ENCODE results near the gene CASP7. TPM values are rescaled to one million over a fixed set of nuclear protein-coding genes. Genes with fewer than 3 reads are reported as not detected.
"Not testable (repeated sequence)": the region's sequence is repeated elsewhere in the genome, so short reads cannot be mapped to it uniquely, and the experiment has no call there.

CASP7 gene
- total RNA-seq, 1 donor from 2014 or later: 18.4 TPM

GRCh38 chr10:113764582-113764981 is 84.9 kb downstream of the CASP7 start:
- H3K36me3 ChIP-seq (ENCODE audit: control insufficient read depth, insufficient read depth, low read length): no peaks in the 10 kb centered on the region
- peaks cover under 1% of the 10 kb centered on the region for H3K27me3 ChIP-seq (ENCODE audit: control insufficient read depth, insufficient read depth, low read length)
- no peak overlapping the region for H3K4me3 ChIP-seq (ENCODE audit: low read depth, low read length)
- TF ChIP-seq CTCF (IDR thresholded peaks at IDR 0.05; ENCODE audit: insufficient read depth, low read length, poor library complexity, severe bottlenecking): no peak
- no peak for DNase-seq (ENCODE audit: low read depth)

GRCh38 chr10:113765910-113766309 is 86.2 kb downstream of the CASP7 start:
- H3K4me3 ChIP-seq (ENCODE audit: low read depth, low read length): no peak overlapping the region
- TF ChIP-seq CTCF (IDR thresholded peaks at IDR 0.05; ENCODE audit: insufficient read depth, low read length, poor library complexity, severe bottlenecking): no peak
- peaks cover 5% of the 10 kb centered on the region for H3K27me3 ChIP-seq (ENCODE audit: control insufficient read depth, insufficient read depth, low read length)

DNA sequence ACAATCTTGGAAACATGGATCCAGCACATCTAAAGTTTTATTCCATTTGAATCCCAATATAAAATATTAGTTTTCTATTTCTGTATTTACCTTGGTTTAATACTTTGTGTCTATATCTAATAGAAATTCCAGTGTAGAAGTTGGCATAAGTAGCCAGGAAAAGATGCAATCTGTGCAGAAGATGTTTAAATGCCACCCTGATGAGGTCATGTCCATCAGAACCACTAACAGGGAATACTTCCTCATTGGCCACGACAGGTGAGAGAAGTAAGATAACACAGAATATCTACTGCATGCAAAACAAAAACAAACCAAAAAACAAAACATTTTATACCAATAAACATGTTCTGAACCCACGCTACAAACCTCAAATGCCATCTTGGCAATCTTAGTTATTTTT is 87.5 kb downstream of the CASP7 start:
- no peak overlapping the region for H3K4me3 ChIP-seq (ENCODE audit: low read depth, low read length)
- DNase-seq (ENCODE audit: low read depth): no peak
- peaks cover 5% of the 10 kb centered on the region for H3K27me3 ChIP-seq (ENCODE audit: control insufficient read depth, insufficient read depth, low read length)
- no peak for TF ChIP-seq CTCF (IDR thresholded peaks at IDR 0.05; ENCODE audit: insufficient read depth, low read length, poor library complexity, severe bottlenecking)
- H3K36me3 ChIP-seq (ENCODE audit: control insufficient read depth, insufficient read depth, low read length): no peaks in the 10 kb centered on the region

More at GRCh38 chr10:113765910-113766309, 86.2 kb downstream of the CASP7 start:
- H3K36me3 ChIP-seq (ENCODE audit: control insufficient read depth, insufficient read depth, low read length): no peaks in the 10 kb centered on the region
- DNase-seq (ENCODE audit: low read depth): no peak

GRCh38 chr10:113770346-113770745 is 90.6 kb downstream of the CASP7 start:
- TF ChIP-seq CTCF (IDR thresholded peaks at IDR 0.05; ENCODE audit: insufficient read depth, low read length, poor library complexity, severe bottlenecking): no peak
- H3K27me3 ChIP-seq (ENCODE audit: control insufficient read depth, insufficient read depth, low read length): peaks cover 5% of the 10 kb centered on the region
- no peak overlapping the region for H3K4me3 ChIP-seq (ENCODE audit: low read depth, low read length)
- no peaks in the 10 kb centered on the region for H3K36me3 ChIP-seq (ENCODE audit: control insufficient read depth, insufficient read depth, low read length)
- no peak for DNase-seq (ENCODE audit: low read depth)

- not testable (repeated sequence) for H3K27me3 ChIP-seq (ENCODE audit: control insufficient read depth, insufficient read depth, low read length); H3K4me3 ChIP-seq (ENCODE audit: low read depth, low read length); H3K36me3 ChIP-seq (ENCODE audit: control insufficient read depth, insufficient read depth, low read length); DNase-seq (ENCODE audit: low read depth)
Measured at GRCh38 chr10:113771131-113771530, 91.4 kb downstream of the CASP7 start.

- H3K36me3 ChIP-seq (ENCODE audit: control insufficient read depth, insufficient read depth, low read length): no peaks in the 10 kb centered on the region
- no peak overlapping the region for H3K4me3 ChIP-seq (ENCODE audit: low read depth, low read length)
- peaks cover 3% of the 10 kb centered on the region for H3K27me3 ChIP-seq (ENCODE audit: control insufficient read depth, insufficient read depth, low read length)
- no peak for DNase-seq (ENCODE audit: low read depth)
- TF ChIP-seq CTCF (IDR thresholded peaks at IDR 0.05; ENCODE audit: insufficient read depth, low read length, poor library complexity, severe bottlenecking): no peak
Measured at GRCh38 chr10:113775686-113776294, 96.1 kb downstream of the CASP7 start.

Measured in kidney epithelial cell (primary cell).